Left lobe of liver (tissue), 2 donors: ENCODE measurements around the gene OPALIN. TPM values are rescaled to one million over a fixed set of nuclear protein-coding genes. Genes with fewer than 3 reads are reported as not detected.

Source experiments
- ATAC-seq: fragments of 200-7000 bp; cut with Tn5 transposase; one replicate; pipeline ENCODE4 v1.9.1; 2020; ENCODE audit warnings: mild to moderate bottlenecking, moderate library complexity
- DNase-seq: peaks from one replicate; pipeline ENCODE4 v3.0.0-alpha.2; 2020; ENCODE audit warnings: low spot score
- total RNA-seq: library from RNA; stranded (reverse); gene quantifications from one replicate; pipeline ENCODE4 v1.2.1, GENCODE V29; 2021
- donor health status: DM: no; HTN: no; CAD: no; lungs with moderate emphysema.
- donor health status: DM: no; HTN: yes; CAD: no.

Gene OPALIN
- total RNA-seq, 1 donor from 2014 or later: not detected

- DNase-seq: no peak
- peak; percentile 43 for ATAC-seq
Measured at GRCh38 chr10:96306516-96306915, 52.3 kb downstream of the OPALIN start.

GRCh38 chr10:96305019-96305418 lies 53.8 kb downstream of the OPALIN start:
- no peak for ATAC-seq
- no peak for DNase-seq

- no peak for ATAC-seq
- DNase-seq: no peak
Measured at GRCh38 chr10:96304230-96304629, 54.6 kb downstream of the OPALIN start, which contains the start of gene DNTT. DNTT (plus strand) TSS chr10:96304434; CDS start chr10:96304498, 64 bp downstream.

- no peak for ATAC-seq
- no peak for DNase-seq
Measured at GRCh38 chr10:96301616-96302015, 57.2 kb downstream of the OPALIN start.

GRCh38 chr10:96299383-96299782 lies 59.4 kb downstream of the OPALIN start:
- DNase-seq (no peak), ATAC-seq (no peak)

- no peak for ATAC-seq
Measured at GRCh38 chr10:96298362-96298761, 60.4 kb downstream of the OPALIN start.

GRCh38 chr10:96297486-96297885 lies 61.3 kb downstream of the OPALIN start:
- ATAC-seq (no peak), DNase-seq (no peak)

More at GRCh38 chr10:96298362-96298761, 60.4 kb downstream of the OPALIN start:
- no peak for DNase-seq

GRCh38 chr10:96295475-96295874 lies 63.3 kb downstream of the OPALIN start:
- no peak for ATAC-seq
- no peak for DNase-seq

Other genes with a start within 250 kb of the OPALIN start
- gene ZNF518A, start 228.7 kb downstream of the OPALIN start, total RNA-seq: 8.7 TPM
- 9.3 TPM for gene BLNK, start 87.4 kb downstream of the OPALIN start, total RNA-seq
- gene DNTT, start 54.6 kb downstream of the OPALIN start, total RNA-seq: not detected
- not detected for gene TLL2, start 154.9 kb upstream of the OPALIN start, total RNA-seq
- 69.7 TPM for gene TM9SF3, start 228.0 kb upstream of the OPALIN start, total RNA-seq